ENCODE data around the gene PSMB4. TPM values are rescaled to one million over a fixed set of nuclear protein-coding genes. Genes with fewer than 3 reads are reported as not detected.
"Not testable (repeated sequence)": the region's sequence is repeated elsewhere in the genome, so short reads cannot be mapped to it uniquely, and the experiment has no call there.

Gene PSMB4
- total and polyA plus RNA-seq, 2 experiments from 2014 or later: 348 to 417 TPM

GRCh38 chr1:151393583-151393982 lies 5.8 kb upstream of the PSMB4 start (continued):
- no peak for TF ChIP-seq ZNF462 (CRISPR knock-in tag; IDR thresholded peaks at IDR 0.05)
- TF ChIP-seq EZH2 (IDR thresholded peaks at IDR 0.05; ENCODE audit: low read depth, unreplicated experiment): no peak
- no peak for TF ChIP-seq STAT1 (IDR thresholded peaks at IDR 0.05; ENCODE audit: unreplicated experiment)
- TF ChIP-seq, protein P1, sequence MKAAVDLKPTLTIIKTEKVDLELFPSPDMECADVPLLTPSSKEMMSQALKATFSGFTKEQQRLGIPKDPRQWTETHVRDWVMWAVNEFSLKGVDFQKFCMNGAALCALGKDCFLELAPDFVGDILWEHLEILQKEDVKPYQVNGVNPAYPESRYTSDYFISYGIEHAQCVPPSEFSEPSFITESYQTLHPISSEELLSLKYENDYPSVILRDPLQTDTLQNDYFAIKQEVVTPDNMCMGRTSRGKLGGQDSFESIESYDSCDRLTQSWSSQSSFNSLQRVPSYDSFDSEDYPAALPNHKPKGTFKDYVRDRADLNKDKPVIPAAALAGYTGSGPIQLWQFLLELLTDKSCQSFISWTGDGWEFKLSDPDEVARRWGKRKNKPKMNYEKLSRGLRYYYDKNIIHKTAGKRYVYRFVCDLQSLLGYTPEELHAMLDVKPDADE (IDR thresholded peaks at IDR 0.05): no peak
- TF ChIP-seq EZH2phosphoT487 (IDR thresholded peaks at IDR 0.05; ENCODE audit: unreplicated experiment): no peak

DNA sequence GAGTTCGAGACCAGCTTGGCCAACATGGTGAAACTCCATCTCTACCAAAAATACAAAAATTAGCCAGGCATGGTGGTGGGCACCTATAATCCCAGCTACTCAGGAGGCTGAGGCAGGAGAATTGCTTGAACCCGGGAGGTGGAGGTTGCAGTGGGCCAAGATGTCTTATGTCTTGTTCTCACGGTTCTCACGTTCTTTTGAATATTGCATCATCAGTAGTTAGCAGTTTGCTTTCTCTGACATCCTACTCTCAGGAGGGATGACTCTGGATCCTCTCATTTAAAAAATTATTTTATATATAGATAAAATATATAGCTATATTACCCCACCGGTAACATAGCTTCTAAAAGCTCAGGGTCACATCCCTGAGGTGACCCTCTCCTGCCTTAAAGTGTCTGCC lies 3.1 kb upstream of the PSMB4 start:
- H3K4me1 ChIP-seq (ENCODE audit: insufficient read depth); ATAC-seq; H3K9me3 Mint-ChIP-seq; H3K4me2 ChIP-seq; H3K4me3 ChIP-seq; H3K27ac ChIP-seq (ENCODE audit: low read depth); H3K36me3 ChIP-seq (ENCODE audit: insufficient read depth); H3K4me3 Mint-ChIP-seq; H2AFZ ChIP-seq; H3K9me2 ChIP-seq (ENCODE audit: insufficient read depth); H3K4me1 Mint-ChIP-seq; DNase-seq (ENCODE audit: low spot score); H3K27me3 ChIP-seq (ENCODE audit: insufficient read depth); H3K27ac Mint-ChIP-seq: not testable (repeated sequence)
- H4K20me1 ChIP-seq (replicated peaks; ENCODE audit: insufficient read depth): peaks cover 11% of the 10 kb centered on the region; the same call in 1 of the 2 replicates
- Mint-ChIP-seq H3K36me3 (ENCODE audit: low read depth) (peaks cover 15% of the 10 kb centered on the region), H3K27me3 (ENCODE audit: insufficient read depth, low read depth, poor library complexity) (peaks cover 13% of the 10 kb centered on the region)
- H3F3A ChIP-seq (replicated peaks; ENCODE audit: low read depth): peaks cover 14% of the 10 kb centered on the region
- H3K79me2 ChIP-seq (replicated peaks; ENCODE audit: insufficient read depth): peaks cover 17% of the 10 kb centered on the region

Data from GM23338 (cell line).